Lower leg skin (tissue), 3 donors: Measurements from ENCODE around the gene CSNK1G1.

Experiments
- POLR2A ChIP-seq, 2 donors: fragments of 450-650 bp; IDR thresholded peaks; one replicate each; pipeline ENCODE4 v1.6.1; 2016 to 2017; ENCODE audit warnings: antibody characterized with exemption in 2 of 2, mild to moderate bottlenecking in 1 of 2, moderate library complexity in 1 of 2
- TF ChIP-seq, protein P1 (sequence below), 3 donors: fragments of 450-650 bp; IDR thresholded peaks; one replicate each; pipeline ENCODE4 v1.5.1; 2016; ENCODE audit warnings: antibody characterized with exemption in 3 of 3, mild to moderate bottlenecking in 3 of 3, moderate library complexity in 2 of 3

DNA sequence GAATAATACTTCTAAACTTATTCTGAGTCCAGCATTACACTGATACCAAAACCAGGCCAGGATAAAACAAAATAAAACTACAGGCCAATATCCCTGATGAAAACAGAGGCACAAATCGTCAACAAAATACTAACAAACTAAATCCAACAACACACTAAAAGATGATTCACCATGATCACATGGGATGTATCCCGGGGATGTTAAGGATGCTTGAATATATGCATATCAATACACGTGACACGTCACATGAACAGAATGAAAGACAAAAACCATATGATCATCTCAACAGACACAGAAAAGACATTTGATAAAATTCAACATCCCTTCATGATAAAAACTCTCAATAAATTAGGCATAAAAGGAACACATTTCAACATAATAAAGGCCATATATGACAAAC is 91.5 kb downstream of the CSNK1G1 start:
- TF ChIP-seq, protein P1, sequence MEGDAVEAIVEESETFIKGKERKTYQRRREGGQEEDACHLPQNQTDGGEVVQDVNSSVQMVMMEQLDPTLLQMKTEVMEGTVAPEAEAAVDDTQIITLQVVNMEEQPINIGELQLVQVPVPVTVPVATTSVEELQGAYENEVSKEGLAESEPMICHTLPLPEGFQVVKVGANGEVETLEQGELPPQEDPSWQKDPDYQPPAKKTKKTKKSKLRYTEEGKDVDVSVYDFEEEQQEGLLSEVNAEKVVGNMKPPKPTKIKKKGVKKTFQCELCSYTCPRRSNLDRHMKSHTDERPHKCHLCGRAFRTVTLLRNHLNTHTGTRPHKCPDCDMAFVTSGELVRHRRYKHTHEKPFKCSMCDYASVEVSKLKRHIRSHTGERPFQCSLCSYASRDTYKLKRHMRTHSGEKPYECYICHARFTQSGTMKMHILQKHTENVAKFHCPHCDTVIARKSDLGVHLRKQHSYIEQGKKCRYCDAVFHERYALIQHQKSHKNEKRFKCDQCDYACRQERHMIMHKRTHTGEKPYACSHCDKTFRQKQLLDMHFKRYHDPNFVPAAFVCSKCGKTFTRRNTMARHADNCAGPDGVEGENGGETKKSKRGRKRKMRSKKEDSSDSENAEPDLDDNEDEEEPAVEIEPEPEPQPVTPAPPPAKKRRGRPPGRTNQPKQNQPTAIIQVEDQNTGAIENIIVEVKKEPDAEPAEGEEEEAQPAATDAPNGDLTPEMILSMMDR (IDR thresholded peaks at IDR 0.05): no peak
- TF ChIP-seq POLR2A (IDR thresholded peaks at IDR 0.05): no peak
